RPMI8226 (cell line): ENCODE results near the gene MKRN1.
"Not testable (repeated sequence)": the region's sequence is repeated elsewhere in the genome, so short reads cannot be mapped to it uniquely, and the experiment has no call there.

Source experiments
- DNase-seq: peaks from one replicate; pipeline ENCODE4 v3.0.0-alpha.2; 2015

MKRN1 gene

DNA sequence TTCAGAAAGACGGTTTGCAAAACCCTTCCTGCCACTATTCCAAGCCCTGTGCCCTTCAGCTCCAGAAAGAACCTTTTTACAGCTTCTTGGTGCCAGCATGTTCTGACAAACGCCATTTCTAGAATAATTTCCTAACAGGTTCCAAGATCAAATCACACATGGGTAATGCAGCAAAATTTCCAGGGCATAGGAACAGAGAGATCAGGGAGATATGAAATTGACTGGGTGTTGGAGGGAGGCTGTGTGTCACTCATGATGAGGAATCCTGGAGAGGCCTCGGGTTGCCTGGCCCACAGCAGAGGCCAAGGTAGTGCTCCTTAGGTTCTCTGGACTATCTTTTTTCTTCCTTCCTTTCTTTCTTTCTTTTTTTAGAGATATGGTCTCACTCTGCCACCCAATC lies 45.9 kb downstream of the MKRN1 start:
- DNase-seq: no peak

- no peak for DNase-seq
Measured at GRCh38 chr7:140426130-140426529, 53.2 kb downstream of the MKRN1 start.

GRCh38 chr7:140425718-140426117 lies 53.6 kb downstream of the MKRN1 start:
- no peak for DNase-seq

DNA sequence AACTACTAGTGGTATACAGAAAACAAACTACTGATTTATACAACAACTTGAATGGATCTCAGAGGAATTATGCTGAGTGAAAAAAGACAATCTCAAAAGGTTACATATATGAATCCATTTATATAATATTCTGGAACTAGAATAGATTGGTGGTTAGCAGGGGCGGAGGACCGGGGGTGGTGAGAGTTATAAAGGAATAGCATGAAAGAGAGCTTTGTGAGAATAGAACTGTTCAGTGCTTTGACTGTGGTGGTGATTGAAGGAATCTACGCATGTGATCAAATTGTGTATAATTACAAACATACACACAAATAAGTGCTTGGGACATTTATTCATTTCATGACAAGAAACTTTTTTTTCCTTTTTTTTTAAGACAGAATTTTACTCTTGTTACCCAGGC lies 55.8 kb downstream of the MKRN1 start:
- no peak for DNase-seq

DNA sequence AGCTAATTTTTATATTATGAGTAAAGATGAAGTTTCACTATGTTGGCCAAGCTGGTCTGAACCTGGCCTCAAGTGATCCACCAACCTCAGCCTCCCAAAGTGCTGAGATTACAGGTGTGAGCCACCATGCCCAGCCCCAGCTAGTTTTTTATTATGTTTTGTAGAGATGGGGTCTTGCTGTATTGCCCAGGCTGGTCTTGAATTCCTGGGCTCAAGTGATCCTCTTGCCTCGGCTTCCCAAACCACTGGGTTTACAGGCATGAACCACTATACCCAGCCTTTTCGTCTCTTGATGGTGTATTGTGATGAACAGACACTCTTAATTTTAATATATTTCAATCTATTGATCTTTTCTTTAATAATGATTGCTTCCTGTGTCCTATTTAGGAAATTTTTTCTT lies 57.8 kb downstream of the MKRN1 start:
- no peak for DNase-seq

GRCh38 chr7:140418653-140419052 lies 60.7 kb downstream of the MKRN1 start:
- DNase-seq: no peak

- peak; percentile 60 for DNase-seq
Measured at GRCh38 chr7:140418156-140418472, 61.2 kb downstream of the MKRN1 start.

- DNase-seq: peak; percentile 50
Measured at GRCh38 chr7:140417456-140418155, 61.7 kb downstream of the MKRN1 start.

DNA sequence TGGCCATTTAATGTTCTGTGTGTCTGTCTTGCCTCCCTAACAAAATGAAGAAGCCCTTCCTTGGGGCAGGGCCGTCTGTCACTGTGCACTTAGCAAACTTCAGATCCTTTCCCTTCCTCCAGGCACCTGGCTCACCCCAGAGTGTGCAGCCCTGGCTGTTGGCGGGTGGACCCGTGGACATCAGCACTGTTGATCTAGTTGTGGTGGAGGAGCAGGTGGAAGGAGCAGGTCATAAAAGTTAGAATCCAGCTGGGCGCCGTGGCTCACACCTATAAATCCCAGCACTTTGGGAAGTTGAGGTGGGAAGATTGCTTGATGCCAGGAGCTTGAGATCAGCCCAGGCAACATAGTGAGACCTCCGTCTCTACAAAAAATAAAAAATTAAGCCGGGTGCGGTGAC lies 62.7 kb downstream of the MKRN1 start:
- DNase-seq: peak; percentile 48

GRCh38 chr7:140415816-140416215 lies 63.5 kb downstream of the MKRN1 start:
- DNase-seq: not testable (repeated sequence)

GRCh38 chr7:140415361-140415760 lies 63.9 kb downstream of the MKRN1 start:
- DNase-seq: no peak

- no peak for DNase-seq
Measured at GRCh38 chr7:140404565-140405065, 74.7 kb downstream of the MKRN1 start.

GRCh38 chr7:140403878-140404564 lies 75.3 kb downstream of the MKRN1 start, which contains the start of gene RAB19:
TSS of gene RAB19 (plus strand) at chr7:140404058. CDS start at chr7:140407647, 3,589 bp downstream.
- DNase-seq: peak; percentile 81
